HG03039 (cell line): ENCODE data around the gene ESPN.

Experiments used
- ATAC-seq: cut with Tn5 transposase; IDR thresholded peaks from one replicate; pipeline ENCODE4 v1.9.1; 2021; ENCODE audit warnings: mild to moderate bottlenecking, moderate library complexity; ENCODE audit not compliant: unreplicated experiment

Gene ESPN

DNA sequence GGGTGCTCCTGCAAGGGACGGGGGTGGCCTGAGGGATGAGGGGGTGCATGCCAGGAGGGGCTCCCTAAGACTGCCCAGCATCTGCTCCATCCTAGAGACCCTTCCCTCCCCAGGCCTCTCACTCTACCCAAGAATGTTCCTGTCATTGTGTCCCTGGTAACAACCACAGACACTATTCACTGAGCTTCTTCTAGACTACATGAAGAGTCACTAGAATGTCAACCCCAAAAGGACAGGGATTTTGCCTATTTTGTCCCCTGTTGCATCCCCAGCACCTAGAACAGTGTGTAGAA is 38.5 kb downstream of the ESPN start:
- no peak for ATAC-seq

DNA sequence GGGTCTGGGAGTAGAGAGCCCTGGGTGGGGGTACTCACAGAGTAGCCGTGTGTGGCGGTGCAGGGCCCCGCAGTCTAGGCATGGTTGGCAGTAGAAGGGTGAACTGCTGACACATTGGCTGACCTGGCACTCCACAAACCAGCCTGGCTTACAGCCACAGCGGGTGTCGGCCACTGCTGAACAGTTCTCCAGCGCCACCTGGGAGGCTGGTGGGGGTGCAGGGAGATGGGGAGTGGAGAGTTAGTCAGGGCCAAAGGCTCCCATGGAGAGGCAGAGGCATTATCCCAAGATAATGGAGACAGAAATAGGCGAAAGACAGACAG is 39.9 kb downstream of the ESPN start:
- no peak for ATAC-seq

DNA sequence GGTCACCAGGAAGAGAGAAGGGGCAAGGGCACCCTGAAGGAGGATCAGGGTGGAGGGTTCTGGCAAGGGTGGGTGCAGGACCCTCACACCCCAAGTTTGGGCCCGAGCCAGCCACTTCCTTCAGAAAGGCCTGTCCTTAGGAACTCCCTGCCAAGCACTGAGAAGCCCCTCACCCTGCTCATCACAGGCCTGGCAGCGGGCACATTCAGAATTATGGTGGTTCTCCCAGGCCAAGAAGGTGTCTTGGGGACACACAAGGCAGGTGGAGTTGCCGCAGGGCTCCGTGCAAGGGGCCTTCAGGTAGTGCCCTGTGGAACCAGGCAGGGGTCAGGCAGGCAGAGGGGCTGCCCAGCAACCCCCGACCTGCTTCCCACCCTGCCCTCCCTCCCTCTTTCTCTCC is 40.3 kb downstream of the ESPN start:
- ATAC-seq = no peak

DNA sequence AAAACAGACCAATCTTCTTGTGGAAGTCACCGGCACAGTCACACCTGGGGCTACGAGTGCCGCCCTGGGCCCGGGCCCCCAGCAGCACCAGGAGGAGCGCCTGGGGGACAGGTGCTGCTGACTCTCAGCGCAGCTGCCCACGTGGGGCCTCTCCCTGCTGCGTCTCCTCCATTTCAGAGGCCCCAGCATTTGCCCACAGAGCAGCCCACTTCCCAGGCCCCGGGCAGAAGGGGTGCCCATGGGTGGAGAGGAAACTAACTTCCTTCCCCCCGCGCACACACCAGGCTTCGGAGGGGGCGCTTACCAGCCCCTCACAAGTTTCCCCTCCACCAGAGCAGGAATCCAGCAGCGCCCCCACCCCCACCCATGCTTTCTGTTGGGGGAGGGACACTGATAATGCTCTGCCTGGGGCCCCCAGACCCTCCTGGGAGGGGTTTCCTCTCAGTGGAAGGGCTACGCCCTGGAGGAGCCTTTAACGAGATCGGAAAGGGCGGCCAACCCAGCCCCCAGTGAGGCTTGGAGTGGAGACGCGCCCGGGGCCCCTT is 41.0 kb downstream of the ESPN start:
- no peak for ATAC-seq

DNA sequence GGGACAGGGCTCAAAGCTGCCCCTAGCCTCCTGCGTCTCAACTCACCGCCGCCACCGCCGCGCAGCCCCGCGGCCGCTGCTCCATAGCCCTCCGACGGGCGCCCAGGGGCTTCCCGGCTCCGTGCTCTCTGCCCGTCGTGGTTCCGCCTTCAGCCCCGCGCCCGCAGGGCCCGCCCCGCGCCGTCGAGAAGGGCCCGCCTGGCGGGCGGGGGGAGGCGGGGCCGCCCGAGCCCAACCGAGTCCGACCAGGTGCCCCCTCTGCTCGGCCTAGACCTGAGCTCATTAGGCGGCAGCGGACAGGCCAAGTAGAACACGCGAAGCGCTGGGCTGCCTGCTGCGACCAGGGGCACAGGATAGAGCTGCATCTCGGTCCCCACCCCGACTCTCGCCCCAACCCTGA is 41.4 kb downstream of the ESPN start, which contains the start of gene TNFRSF25:
TSS of gene TNFRSF25 (minus strand) at position 151 of the 400 bp plus-strand sequence. CDS start at position 85, 66 bp downstream.
- no peak for ATAC-seq

DNA sequence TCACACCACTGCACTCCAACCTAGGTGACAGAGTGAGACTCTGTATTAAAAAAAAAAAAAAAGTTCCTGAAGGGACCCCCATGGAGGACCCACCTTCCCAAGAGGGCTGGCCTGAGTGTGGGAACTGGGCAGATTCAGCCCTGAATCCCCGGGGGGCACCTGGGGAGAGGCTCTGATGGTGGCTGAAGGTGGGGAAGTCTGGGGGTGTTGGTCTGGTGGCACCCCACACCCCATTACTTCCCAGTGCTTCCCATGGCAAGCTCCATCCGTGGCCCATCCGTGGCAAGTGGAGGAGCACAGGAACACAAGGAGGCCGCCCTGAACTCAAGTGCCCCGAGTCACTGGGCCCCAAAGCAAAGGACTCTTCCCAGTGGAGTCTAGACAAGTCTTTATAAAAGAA is 42.2 kb downstream of the ESPN start:
- ATAC-seq = no peak

DNA sequence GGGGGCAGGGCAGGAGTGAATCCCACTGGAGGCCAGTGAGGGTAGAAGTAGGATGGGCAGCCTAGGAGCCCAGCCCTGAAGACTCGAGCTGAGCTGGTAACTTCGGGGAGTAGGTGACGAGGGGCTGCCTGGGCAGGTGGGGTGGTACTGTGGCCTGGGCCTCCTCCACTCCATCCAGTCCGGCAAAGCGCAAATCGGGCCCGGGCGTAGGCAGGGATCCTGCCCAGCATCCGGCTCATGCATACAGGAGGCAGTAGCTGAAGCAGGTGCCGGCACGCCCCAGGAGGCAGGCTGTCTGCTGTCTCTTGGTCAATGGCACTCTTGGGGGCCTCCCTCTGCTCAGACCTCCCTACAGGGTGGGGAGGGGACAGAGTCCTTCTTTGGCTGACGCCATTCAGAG is 42.6 kb downstream of the ESPN start:
- ATAC-seq = no peak

DNA sequence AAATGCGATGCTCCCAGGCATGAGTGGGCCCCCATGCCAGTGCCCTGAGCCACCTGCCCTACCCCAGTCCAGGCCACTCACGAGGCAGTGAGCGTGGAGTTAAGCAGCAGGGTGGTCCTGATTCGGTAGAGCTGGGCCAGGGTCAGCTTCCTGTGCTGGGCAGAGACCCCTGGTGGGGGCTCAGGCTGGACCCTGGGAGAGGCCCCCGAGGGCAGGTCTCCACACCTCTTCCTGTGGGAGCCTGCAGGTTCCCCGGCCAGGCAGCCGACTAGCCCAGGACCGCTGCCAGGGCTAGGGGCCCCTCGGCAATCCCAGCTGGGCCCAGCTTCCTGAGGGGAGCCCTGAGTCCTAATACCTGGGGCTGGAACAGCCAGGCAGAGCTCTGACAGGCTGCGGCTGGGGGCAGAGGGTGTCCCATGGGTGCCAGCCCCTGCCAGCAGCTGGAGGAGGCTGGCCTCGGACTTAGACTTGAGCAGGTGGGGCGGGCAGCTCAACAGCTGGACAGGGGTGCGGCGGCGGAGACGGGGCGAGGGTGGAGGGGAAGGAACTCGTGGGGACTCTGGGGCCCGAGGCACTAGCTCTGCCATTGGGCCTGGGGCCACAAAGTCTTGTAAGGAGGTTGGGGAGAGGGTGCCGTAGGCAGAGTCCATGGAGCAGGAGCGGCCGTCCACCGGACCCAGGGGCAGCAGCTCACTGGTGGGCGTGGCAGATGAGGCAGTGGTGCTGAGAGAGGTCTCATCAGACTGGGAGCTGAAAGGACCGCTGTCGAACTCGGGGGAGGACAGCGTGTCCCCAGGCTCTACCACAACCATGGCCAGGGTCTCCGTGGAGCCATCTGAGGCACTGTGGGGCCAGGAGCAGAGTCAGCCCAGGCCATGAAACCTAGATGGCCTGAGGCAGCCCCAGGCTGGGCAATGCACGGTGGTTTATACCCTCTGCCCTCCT is 43.4 kb downstream of the ESPN start:
- no peak for ATAC-seq

DNA sequence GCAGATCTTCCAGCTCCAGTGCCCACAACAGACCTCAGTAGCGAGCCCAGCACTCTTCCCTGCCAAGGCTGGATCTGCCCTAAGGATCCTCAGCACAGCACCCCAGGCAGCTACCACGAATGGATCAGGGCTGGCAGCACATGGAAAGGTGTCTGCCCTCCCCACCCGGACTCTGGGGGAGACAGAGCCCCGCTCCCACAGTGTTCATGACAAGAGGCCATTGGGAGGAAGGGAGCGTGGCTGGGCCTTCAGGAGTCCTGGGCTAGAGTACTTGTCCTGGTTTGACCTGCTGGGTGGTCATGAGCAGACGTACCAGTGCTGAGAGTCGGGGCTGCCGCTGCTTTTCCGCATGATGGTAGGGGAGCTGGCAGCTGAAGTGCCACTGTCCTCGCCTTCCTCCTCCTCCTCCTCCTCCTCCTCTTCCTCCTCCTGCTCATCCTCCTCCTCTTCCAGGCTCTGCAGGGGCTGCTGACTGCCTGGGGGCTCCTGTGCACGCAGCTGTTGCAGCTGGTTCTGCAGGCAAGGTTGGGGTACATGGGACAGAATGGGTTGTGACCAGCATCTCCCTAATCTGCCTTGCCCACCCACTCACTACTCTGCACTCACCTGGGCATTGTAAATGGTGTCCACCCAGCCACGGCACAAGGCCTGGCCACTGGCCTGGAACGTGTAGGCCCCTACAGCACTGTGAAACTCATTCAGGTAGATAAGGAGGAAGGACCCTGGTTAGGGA is 44.3 kb downstream of the ESPN start:
- ATAC-seq = no peak

DNA sequence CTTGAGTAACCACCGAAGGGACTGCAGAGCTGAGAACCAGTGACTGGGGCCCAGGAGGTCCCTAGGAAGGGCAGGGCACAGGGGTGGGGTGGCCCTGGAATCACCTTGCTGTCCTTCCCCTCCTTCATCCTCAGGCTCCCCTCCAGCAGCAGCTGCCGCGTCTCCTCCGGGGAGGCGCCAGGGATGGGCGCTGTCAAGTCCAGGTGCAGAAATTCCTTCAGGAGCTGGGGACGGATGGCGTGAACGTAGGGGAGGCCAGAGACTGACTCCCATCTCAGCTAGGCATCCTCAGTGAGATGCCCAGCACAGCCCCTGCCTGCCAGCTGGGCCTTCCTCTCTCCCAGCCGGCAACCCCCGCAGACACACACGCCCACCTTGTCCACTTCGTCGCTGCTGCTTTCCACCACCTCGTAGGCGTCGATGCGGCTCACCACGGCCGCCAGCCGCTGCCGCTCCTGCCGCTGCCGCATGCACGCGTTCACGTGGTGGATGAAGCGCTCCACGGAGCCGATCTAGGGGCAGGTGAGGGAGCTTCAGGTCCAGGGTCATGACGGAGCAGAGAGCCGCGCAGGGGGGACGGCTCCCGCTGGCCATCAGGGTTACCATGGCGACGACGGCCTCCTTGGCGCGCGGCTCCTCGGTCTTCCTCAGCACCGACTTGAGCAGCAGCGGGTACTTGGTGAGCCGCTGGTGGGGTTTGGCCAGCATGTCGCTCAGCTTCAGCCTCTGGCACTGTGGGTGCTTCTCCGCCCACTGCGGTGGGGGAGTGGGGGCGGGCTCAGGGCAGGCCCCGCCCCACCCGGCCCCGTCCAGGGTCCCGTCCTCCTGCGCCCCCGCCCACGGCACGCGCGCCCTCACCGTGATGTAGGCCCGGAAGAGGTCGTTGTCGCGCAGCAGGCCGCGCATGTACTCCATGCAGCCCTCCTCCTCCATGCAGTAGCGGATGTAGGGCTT is 45.8 kb downstream of the ESPN start:
- no peak for ATAC-seq

DNA sequence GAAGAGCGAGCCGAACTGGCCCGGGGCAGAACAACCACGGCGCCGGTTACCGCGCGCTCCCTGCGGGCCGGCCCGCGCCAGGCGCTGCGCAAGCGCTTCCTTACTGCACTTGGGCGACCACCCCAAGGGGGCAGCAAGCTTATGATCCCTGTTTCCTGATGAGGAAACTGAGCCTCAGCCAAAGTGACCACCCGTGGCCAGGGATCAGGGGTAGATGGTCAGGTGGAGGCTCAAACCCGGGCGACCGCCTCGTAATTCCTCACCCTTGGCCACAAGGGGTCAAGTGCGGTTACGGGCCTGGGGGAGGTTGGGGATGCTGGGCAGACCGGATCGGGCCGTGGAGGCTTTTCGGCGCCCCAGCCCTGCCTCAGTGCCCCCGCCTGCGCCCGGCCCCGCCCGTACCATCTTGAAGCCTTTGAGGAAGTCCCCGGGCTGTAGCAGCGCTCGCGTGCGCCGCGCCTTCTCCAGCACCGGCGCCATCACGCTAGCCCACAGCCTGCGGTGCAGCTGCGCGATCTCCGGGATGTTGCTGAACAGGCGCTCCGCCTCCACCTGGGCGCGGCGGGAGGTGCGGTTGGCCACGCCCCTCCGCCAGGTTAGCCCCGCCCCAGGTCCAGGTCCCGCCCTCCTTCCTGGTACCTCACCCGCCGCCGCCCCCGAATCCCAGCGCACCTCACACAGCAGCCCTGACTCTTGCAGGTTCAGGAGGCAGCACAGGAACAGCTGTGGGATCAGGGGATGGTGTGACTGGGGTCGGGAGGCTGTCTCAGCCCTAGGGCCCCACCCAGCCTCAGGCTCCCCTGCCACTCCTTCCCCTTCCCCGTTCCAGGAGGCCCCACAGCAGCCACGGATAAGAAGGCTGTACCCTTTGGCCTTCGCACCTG is 46.8 kb downstream of the ESPN start:
- ATAC-seq = no peak

DNA sequence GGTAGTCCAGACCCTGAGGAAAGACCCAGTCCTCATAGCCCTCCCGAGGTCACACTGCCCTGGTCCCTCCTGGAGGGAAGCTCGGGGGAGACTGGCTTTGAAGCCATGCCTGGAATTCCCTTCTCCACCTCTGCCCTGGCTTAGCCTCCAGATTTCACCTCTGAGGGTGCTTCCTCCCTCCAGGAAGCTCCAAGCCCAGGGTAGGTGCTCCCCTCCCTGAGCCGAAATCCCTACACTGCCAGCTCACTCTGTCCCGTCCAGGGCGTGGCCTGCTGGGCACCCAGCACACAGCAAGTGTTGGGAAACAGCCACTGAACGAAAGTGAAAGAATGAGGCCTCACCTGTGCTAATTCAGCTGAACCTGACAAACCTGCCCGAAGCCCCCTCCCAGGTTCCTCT is 47.4 kb downstream of the ESPN start:
- no peak for ATAC-seq

DNA sequence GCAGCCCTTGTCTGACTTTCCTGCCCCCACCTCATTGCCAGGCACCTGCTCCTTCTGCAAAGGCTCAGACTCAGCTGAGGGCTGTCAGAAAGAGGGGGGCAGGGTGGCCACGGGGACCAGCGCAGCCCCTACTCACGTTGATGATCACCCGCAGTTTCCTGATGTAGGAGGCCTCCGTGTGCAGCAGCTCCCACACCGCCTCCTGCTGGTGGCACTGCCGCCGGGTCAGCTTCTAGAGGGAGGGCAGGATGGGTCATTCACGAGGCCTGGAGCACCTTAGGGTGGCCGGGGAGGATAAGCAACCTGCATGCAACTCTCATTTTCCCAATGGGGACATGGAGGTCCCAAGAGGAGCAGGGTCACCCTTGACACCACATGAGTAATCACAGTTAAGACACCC is 47.8 kb downstream of the ESPN start:
- ATAC-seq = no peak

DNA sequence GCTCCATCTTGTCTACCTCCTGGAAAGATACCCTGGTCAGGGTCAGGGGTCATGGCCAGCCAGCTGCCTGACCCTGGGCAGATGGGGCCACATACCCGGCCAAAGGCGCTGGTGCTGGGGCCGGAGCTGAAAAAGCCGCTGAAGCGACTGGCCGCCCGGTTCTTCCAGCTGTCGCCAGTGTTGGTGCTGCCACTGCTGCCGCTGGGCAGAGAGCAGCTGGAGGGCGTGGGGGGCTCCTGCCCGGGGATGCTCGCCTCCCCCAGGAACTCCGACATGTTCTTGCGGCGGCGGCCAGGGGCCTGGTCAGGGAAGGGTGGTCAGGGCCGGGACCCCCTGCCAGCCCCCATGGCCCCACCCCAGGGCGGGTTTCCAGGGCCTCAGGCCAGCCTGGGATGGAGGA is 48.6 kb downstream of the ESPN start:
- ATAC-seq = no peak

DNA sequence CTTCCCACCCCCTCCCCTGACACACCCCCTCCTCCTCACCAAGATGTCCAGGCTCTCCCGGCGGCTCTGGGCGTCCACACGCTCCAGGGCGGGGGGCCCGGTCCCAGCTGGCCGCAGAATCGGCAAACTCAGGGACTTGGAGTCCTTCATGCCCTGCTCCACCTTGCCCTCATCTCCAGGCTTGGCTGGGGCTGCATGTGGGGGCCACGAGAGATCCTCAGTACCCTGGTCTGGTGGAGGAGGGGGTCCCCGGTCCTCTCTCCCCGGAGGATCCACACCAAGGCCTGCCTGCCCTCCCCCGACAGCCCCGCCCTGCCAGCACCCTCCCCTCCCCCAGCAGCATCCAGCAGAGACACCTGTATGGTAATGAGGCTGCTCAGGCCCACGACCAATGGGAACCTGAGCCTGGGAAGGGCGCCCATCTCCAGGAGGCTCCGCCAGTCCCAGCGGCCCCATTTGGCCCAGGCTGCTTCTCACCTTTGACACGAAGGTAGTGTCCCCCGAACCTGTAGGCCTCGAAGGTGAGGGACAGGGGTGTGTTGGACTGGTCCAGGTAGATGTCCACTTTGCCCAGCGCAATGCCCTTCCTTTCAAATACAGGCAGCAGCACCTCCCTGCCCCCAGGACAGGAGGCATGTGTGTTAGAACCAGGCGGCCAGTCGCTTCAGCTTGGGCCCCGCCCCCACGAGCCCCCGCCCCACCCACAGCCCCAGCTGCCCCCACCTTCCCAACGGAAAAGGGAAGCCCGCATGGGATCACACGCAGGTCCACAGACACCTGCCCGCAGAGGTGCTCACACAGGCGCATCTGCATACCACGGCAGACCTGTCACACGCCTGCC is 49.6 kb downstream of the ESPN start:
- no peak for ATAC-seq

DNA sequence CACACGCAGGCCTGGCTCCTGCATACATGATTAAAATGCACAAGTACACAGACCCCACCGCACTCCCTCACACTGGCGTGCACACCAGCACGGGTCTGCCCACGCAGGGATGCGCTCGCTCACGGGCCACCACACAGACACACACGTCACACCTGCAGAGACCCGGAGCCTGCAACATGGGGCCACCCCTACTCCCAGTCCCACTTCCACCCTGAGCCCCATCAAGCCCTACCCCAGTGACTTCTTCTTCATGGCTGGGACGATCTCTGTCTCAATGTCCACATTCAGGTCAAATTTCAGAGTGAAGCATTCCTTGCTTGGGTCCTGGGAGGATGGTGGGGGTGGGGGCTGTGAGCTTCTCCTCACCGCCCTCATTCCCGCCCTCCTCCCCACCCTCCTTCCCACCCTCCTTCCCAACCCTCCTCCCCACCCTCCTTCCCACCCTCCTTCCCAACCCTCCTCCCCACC is 50.3 kb downstream of the ESPN start:
- ATAC-seq = no peak

DNA sequence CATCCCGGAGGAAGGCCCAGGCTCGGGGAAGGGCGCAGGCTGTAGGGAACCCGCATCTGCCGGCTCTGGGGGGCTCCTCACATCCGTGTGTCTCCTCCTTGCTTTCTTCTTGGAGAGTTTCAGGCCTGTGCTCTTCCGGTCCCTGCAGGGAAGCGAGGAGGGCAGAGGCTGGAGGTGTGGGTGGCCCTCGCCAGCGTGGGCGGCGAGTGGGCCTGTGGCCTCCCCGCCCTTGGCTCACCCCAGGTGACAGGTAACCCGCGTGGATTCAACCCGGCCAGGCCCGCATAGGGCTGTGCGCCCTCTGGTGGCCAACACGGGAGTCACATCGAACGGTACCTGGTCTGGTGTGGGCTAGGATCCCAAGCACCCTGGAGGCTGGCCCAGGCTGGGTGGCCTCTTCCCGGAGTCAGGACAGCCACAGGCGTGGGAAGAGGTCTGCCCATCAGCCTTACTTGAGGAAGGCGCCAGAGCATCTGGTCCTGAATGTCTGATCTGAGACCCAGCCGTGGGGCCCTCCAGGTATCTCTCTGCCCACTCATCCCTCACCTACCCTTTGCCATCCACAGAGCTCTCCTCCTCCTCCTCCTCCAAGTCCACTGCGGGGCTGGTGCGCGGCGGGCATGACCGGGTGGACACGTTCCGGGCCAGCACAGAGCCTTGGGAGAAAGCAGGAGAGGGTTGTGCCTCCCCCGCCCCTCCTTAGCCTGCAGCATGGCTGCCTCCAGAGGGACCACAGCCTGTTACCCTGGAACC is 51.0 kb downstream of the ESPN start:
- no peak for ATAC-seq

DNA sequence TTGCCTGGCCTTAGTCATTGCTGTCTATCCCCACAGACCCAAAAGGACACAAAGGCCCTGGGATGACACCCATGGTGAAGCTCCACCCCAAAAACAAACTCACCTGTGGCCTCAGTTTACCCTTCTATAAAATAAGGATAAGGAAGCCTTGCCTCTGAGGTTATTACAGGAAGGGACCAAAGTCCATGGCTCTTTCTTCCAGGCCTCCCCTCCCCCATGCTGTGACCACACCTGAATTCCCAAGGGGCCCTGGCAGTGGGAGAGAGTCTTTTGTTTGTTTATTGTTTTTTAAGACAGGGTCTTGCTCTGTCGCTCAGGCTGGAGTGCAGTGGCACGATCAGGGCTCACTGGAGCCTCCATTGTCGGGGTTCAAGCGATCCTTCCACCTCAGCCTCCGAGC is 51.9 kb downstream of the ESPN start:
- no peak for ATAC-seq
